ENCODE data around the gene METTL27. TPM values are rescaled to one million over a fixed set of nuclear protein-coding genes. Genes with fewer than 3 reads are reported as not detected.

METTL27 gene
- total RNA-seq, 1 donor from 2014 or later = 1.6 TPM

- Histone ChIP-seq H3K36me3 (ENCODE audit: control insufficient read depth in 3 of 3, insufficient read depth in 3 of 3, low read length in 3 of 3) (no peaks in the 10 kb centered on the region), H3K9me3 (ENCODE audit: control insufficient read depth in 3 of 3, low read length in 3 of 3) (no peaks in the 10 kb centered on the region), H3K4me1 (ENCODE audit: control insufficient read depth in 3 of 3, insufficient read depth in 3 of 3, low read length in 3 of 3) (peaks cover 11% of the 10 kb centered on the region in 3 donors), H3K27me3 (ENCODE audit: control insufficient read depth in 3 of 3, insufficient read depth in 3 of 3, low read length in 3 of 3) (peaks cover 0 to 25% (median 11%) of the 10 kb centered on the region in 3 donors), H3K4me3 (ENCODE audit: low read length in 3 of 3) (peak within 1 kb of the TSS in 1 of 3 donors; percentile 2), H3K9ac (ENCODE audit: low read depth in 1 of 3, low read length in 3 of 3) (no peak within 1 kb of the TSS), H3K27ac (ENCODE audit: low read depth, low read length) (no peak within 1 kb of the TSS)
Measured at GRCh38 chr7:73830681-73831583, 11.4 kb downstream of the METTL27 start, which contains the start of gene CLDN4. CLDN4 (plus strand) TSS chr7:73830996; CDS start chr7:73831202, 206 bp downstream.

DNA sequence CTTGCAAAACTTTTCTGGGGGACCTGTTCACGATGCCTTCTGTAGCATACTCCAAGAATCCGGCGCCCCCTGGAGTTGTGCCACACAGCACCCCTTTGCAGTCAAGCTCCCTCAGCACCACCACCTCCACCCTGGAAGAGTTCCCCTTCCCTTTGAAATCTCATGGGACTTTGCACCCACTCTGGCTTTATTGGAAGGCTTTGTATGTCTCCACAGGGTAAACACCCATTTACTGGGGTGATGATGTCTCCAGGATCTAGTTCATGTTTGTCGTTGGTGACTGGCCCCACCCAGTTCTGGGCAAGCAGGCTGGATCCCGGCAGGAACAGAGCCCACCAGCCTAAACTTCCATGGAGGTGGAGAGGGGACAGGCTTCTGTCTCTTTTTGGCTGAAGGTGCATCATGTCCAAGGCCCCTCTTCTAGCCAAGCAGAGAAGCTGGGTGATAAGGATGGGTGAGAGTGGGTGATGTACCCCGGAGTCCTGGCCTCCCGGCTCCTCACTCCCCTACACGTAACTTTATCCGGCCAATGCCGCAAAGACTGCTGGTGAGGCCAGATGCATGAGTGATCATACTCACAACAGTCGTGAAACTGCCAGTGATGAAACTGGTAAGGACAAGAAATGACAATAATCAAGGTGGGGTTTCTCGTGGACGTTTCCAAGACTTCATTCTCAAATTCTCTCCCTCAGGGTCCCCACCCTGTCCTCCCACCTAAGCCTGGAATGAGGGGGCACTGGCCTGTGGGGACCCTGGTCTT, 12.2 kb downstream of the METTL27 start:
- Histone ChIP-seq H3K4me1 (ENCODE audit: control insufficient read depth in 3 of 3, insufficient read depth in 3 of 3, low read length in 3 of 3) (peaks cover 11% of the 10 kb centered on the region in 3 donors), H3K27me3 (ENCODE audit: control insufficient read depth in 3 of 3, insufficient read depth in 3 of 3, low read length in 3 of 3) (peaks cover 0 to 25% (median 11%) of the 10 kb centered on the region in 3 donors), H3K9me3 (ENCODE audit: control insufficient read depth in 3 of 3, low read length in 3 of 3) (no peaks in the 10 kb centered on the region), H3K27ac (ENCODE audit: low read depth, low read length) (no peak overlapping the region), H3K9ac (ENCODE audit: low read depth in 1 of 3, low read length in 3 of 3) (no peak overlapping the region), H3K4me3 (ENCODE audit: low read length in 3 of 3) (no peak overlapping the region), H3K36me3 (ENCODE audit: control insufficient read depth in 3 of 3, insufficient read depth in 3 of 3, low read length in 3 of 3) (no peaks in the 10 kb centered on the region)

- no peaks in the 10 kb centered on the region for H3K9me3 ChIP-seq (ENCODE audit: control insufficient read depth in 3 of 3, low read length in 3 of 3)
- no peak overlapping the region for H3K4me3 ChIP-seq (ENCODE audit: low read length in 3 of 3)
- no peaks in the 10 kb centered on the region for H3K36me3 ChIP-seq (ENCODE audit: control insufficient read depth in 3 of 3, insufficient read depth in 3 of 3, low read length in 3 of 3)
- H3K27ac ChIP-seq (ENCODE audit: low read depth, low read length) = no peak overlapping the region
- H3K27me3 ChIP-seq (ENCODE audit: control insufficient read depth in 3 of 3, insufficient read depth in 3 of 3, low read length in 3 of 3) = peaks cover 0 to 25% (median 11%) of the 10 kb centered on the region in 3 donors
- H3K4me1 ChIP-seq (ENCODE audit: control insufficient read depth in 3 of 3, insufficient read depth in 3 of 3, low read length in 3 of 3) = peaks cover 11% of the 10 kb centered on the region in 3 donors
- no peak overlapping the region for H3K9ac ChIP-seq (ENCODE audit: low read depth in 1 of 3, low read length in 3 of 3)
Measured at GRCh38 chr7:73829505-73829904, 12.8 kb downstream of the METTL27 start.

DNA sequence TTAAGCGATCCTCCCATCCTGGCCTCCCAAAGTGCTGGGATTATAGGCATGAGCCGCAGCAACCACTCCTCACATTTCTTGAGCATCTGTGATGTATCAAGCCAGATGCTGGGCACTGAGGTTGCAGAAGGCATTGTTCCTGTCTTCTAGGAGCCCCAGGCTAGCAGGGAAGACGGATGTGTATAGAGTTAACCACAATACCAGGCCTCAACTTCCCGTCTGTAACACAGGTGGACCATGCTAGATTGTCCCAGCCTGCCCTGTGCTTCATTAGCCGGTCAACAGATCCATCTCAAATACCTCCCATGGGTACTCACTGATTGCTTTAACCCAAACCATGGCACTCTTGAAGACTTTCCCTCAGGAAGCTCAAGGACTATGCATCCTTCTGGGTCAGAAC, 13.3 kb downstream of the METTL27 start:
- Histone ChIP-seq H3K9ac (ENCODE audit: low read depth in 1 of 3, low read length in 3 of 3) (no peak overlapping the region), H3K36me3 (ENCODE audit: control insufficient read depth in 3 of 3, insufficient read depth in 3 of 3, low read length in 3 of 3) (no peaks in the 10 kb centered on the region), H3K4me1 (ENCODE audit: control insufficient read depth in 3 of 3, insufficient read depth in 3 of 3, low read length in 3 of 3) (peaks cover 11% of the 10 kb centered on the region in 3 donors), H3K27me3 (ENCODE audit: control insufficient read depth in 3 of 3, insufficient read depth in 3 of 3, low read length in 3 of 3) (peaks cover 0 to 25% (median 11%) of the 10 kb centered on the region in 3 donors), H3K9me3 (ENCODE audit: control insufficient read depth in 3 of 3, low read length in 3 of 3) (no peaks in the 10 kb centered on the region), H3K4me3 (ENCODE audit: low read length in 3 of 3) (no peak overlapping the region), H3K27ac (ENCODE audit: low read depth, low read length) (no peak overlapping the region)

DNA sequence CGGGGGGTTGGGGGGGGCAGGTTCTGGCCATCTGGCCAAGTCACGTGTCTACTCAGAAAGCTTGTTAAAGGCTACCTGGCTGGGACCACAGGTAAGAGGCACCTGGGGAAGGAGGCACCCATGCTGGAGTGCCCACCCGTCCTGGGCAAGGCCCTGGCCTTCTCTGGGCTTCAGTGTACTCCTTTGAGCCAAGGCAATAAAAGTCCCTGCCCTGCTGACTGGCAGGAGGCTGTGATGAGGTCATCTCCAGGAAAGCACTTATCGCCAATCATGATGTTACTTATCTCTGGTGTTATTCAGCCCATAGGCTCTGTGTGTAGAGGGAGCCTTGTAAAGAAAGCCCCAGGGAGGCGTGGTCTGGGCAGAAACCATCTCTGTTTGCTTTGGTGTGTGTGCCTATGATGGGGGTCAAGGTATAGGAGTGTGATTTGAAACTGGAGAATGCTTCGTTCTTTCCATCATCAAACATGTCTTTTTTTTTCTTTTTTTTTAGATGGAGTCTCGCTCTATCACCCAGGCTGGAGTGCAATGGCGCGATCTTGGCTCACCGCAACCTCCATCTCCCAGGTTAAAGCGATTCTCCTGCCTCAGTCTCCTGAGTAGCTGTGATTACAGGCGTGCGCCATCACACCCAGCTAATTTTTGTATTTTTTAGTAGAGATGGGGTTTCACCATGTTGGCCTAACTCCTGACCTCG, 14.1 kb downstream of the METTL27 start:
- Histone ChIP-seq H3K4me3 (ENCODE audit: low read length in 3 of 3) (no peak overlapping the region), H3K27ac (ENCODE audit: low read depth, low read length) (no peak overlapping the region), H3K4me1 (ENCODE audit: control insufficient read depth in 3 of 3, insufficient read depth in 3 of 3, low read length in 3 of 3) (peaks cover 11% of the 10 kb centered on the region in 3 donors), H3K9me3 (ENCODE audit: control insufficient read depth in 3 of 3, low read length in 3 of 3) (no peaks in the 10 kb centered on the region), H3K27me3 (ENCODE audit: control insufficient read depth in 3 of 3, insufficient read depth in 3 of 3, low read length in 3 of 3) (peaks cover 0 to 25% (median 11%) of the 10 kb centered on the region in 3 donors), H3K36me3 (ENCODE audit: control insufficient read depth in 3 of 3, insufficient read depth in 3 of 3, low read length in 3 of 3) (no peaks in the 10 kb centered on the region), H3K9ac (ENCODE audit: low read depth in 1 of 3, low read length in 3 of 3) (no peak overlapping the region)

GRCh38 chr7:73827567-73828106, 14.7 kb downstream of the METTL27 start:
- Histone ChIP-seq H3K4me3 (ENCODE audit: low read length in 3 of 3) (no peak overlapping the region), H3K27ac (ENCODE audit: low read depth, low read length) (no peak overlapping the region), H3K9me3 (ENCODE audit: control insufficient read depth in 3 of 3, low read length in 3 of 3) (no peaks in the 10 kb centered on the region), H3K9ac (ENCODE audit: low read depth in 1 of 3, low read length in 3 of 3) (no peak overlapping the region), H3K27me3 (ENCODE audit: control insufficient read depth in 3 of 3, insufficient read depth in 3 of 3, low read length in 3 of 3) (peaks cover 0 to 25% (median 11%) of the 10 kb centered on the region in 3 donors), H3K36me3 (ENCODE audit: control insufficient read depth in 3 of 3, insufficient read depth in 3 of 3, low read length in 3 of 3) (no peaks in the 10 kb centered on the region), H3K4me1 (ENCODE audit: control insufficient read depth in 3 of 3, insufficient read depth in 3 of 3, low read length in 3 of 3) (peaks cover 11% of the 10 kb centered on the region in 3 donors)

GRCh38 chr7:73824986-73825385, 17.3 kb downstream of the METTL27 start:
- Histone ChIP-seq H3K4me3 (ENCODE audit: low read length in 3 of 3) (no peak overlapping the region), H3K9ac (ENCODE audit: low read depth in 1 of 3, low read length in 3 of 3) (no peak overlapping the region), H3K27ac (ENCODE audit: low read depth, low read length) (no peak overlapping the region), H3K4me1 (ENCODE audit: control insufficient read depth in 3 of 3, insufficient read depth in 3 of 3, low read length in 3 of 3) (peaks cover 9 to 11% (median 11%) of the 10 kb centered on the region in 3 donors), H3K36me3 (ENCODE audit: control insufficient read depth in 3 of 3, insufficient read depth in 3 of 3, low read length in 3 of 3) (no peaks in the 10 kb centered on the region), H3K9me3 (ENCODE audit: control insufficient read depth in 3 of 3, low read length in 3 of 3) (no peaks in the 10 kb centered on the region), H3K27me3 (ENCODE audit: control insufficient read depth in 3 of 3, insufficient read depth in 3 of 3, low read length in 3 of 3) (peaks cover 0 to 3% (median 2%) of the 10 kb centered on the region in 3 donors)

- no peak overlapping the region for H3K9ac ChIP-seq (ENCODE audit: low read depth in 1 of 3, low read length in 3 of 3)
- H3K4me1 ChIP-seq (ENCODE audit: control insufficient read depth in 3 of 3, insufficient read depth in 3 of 3, low read length in 3 of 3) = peaks cover 9 to 11% (median 11%) of the 10 kb centered on the region in 3 donors
- H3K27me3 ChIP-seq (ENCODE audit: control insufficient read depth in 3 of 3, insufficient read depth in 3 of 3, low read length in 3 of 3) = no peaks in the 10 kb centered on the region
- H3K36me3 ChIP-seq (ENCODE audit: control insufficient read depth in 3 of 3, insufficient read depth in 3 of 3, low read length in 3 of 3) = no peaks in the 10 kb centered on the region
- H3K27ac ChIP-seq (ENCODE audit: low read depth, low read length) = no peak overlapping the region
- no peak overlapping the region for H3K4me3 ChIP-seq (ENCODE audit: low read length in 3 of 3)
- H3K9me3 ChIP-seq (ENCODE audit: control insufficient read depth in 3 of 3, low read length in 3 of 3) = no peaks in the 10 kb centered on the region
Measured at GRCh38 chr7:73823873-73824592, 18.3 kb downstream of the METTL27 start.

- H3K27ac ChIP-seq (ENCODE audit: low read depth, low read length) = no peak overlapping the region
- H3K36me3 ChIP-seq (ENCODE audit: control insufficient read depth in 3 of 3, insufficient read depth in 3 of 3, low read length in 3 of 3) = no peaks in the 10 kb centered on the region
- H3K27me3 ChIP-seq (ENCODE audit: control insufficient read depth in 3 of 3, insufficient read depth in 3 of 3, low read length in 3 of 3) = no peaks in the 10 kb centered on the region
- no peak overlapping the region for H3K9ac ChIP-seq (ENCODE audit: low read depth in 1 of 3, low read length in 3 of 3)
- no peak overlapping the region for H3K4me3 ChIP-seq (ENCODE audit: low read length in 3 of 3)
- H3K4me1 ChIP-seq (ENCODE audit: control insufficient read depth in 3 of 3, insufficient read depth in 3 of 3, low read length in 3 of 3) = peaks cover 9 to 10% (median 9%) of the 10 kb centered on the region in 3 donors
- H3K9me3 ChIP-seq (ENCODE audit: control insufficient read depth in 3 of 3, low read length in 3 of 3) = no peaks in the 10 kb centered on the region
Measured at GRCh38 chr7:73823257-73823656, 19.1 kb downstream of the METTL27 start.
